Caco-2 (cell line): ENCODE results near the gene GULP1. TPM values are rescaled to one million over a fixed set of nuclear protein-coding genes. Genes with fewer than 3 reads are reported as not detected.

Experiments
- Bru-seq: library from RNA; stranded (reverse); fragments of 400-500 nt; gene quantifications from one replicate; lab custom pipeline; 2021; lab: Mats Ljungman, UMichigan
- BruChase-seq, 2 experiments: library from RNA; stranded (reverse); fragments of 400-500 nt; gene quantifications; one replicate each; lab custom pipeline; 2021; lab: Mats Ljungman, UMichigan
- BruUV-seq: library from RNA; stranded (reverse); fragments of 400-500 nt; replicated peaks from 2 replicates; lab custom pipeline; 2021; lab: Mats Ljungman, UMichigan
- CTCF ChIA-PET: fragments of 300-600 bp; sonication (Branson Sonifier 250); formaldehyde crosslinking; loops from one replicate; lab custom pipeline; 2022; ENCODE audit warnings: antibody characterized with exemption; lab: Charles Lee
- POLR2A ChIA-PET: fragments of 300-600 bp; sonication (Branson Sonifier 250); formaldehyde crosslinking; loops from one replicate; lab custom pipeline; 2022; ENCODE audit warnings: antibody characterized with exemption; lab: Charles Lee
- DNase-seq, 2 experiments: peaks; one replicate each; pipeline versions ENCODE4 v3.0.0 to v3.0.0-alpha.2; 2020 to 2022
- H3K27me3 ChIP-seq: replicated peaks from 2 replicates; pipeline ENCODE4 v1.6.0; 2011; ENCODE audit warnings: low read length; ENCODE audit not compliant: control insufficient read depth, insufficient read depth
- H3K36me3 ChIP-seq: 2 replicates; pipeline ENCODE4 v1.5.1; 2011; ENCODE audit warnings: low read length; ENCODE audit not compliant: control insufficient read depth, insufficient read depth
- H3K4me1 ChIP-seq: fragments of 250-450 bp; sonication (Bioruptor Pico); 2 replicates; pipeline ENCODE4 v1.5.1; 2020; ENCODE audit warnings: mild to moderate bottlenecking
- H3K4me3 ChIP-seq: 2 replicates; pipeline ENCODE4 v1.5.1; 2011; ENCODE audit warnings: low read depth, mild to moderate bottlenecking, control low read depth, low read length
- H3K9me3 ChIP-seq: fragments of 250-450 bp; sonication (Bioruptor Pico); 2 replicates; pipeline ENCODE4 v1.5.1; 2020; ENCODE audit warnings: mild to moderate bottlenecking, moderate library complexity
- H3K27ac Mint-ChIP-seq: one replicate; pipeline ENCODE4 v1.8.0; 2022; ENCODE audit warnings: mixed read lengths; ENCODE audit not compliant: unreplicated experiment
- H3K27me3 Mint-ChIP-seq: one replicate; pipeline ENCODE4 v1.8.0; 2022; ENCODE audit warnings: mixed read lengths; ENCODE audit not compliant: insufficient read depth, unreplicated experiment
- H3K36me3 Mint-ChIP-seq: one replicate; pipeline ENCODE4 v1.8.0; 2022; ENCODE audit warnings: mild to moderate bottlenecking, mixed read lengths; ENCODE audit not compliant: insufficient read depth, unreplicated experiment
- H3K4me1 Mint-ChIP-seq: one replicate; pipeline ENCODE4 v1.8.0; 2022; ENCODE audit warnings: low read depth, mixed read lengths; ENCODE audit not compliant: unreplicated experiment
- H3K4me3 Mint-ChIP-seq: one replicate; pipeline ENCODE4 v1.8.0; 2022; ENCODE audit warnings: mild to moderate bottlenecking, moderate library complexity, mixed read lengths; ENCODE audit not compliant: unreplicated experiment
- H3K9me3 Mint-ChIP-seq: one replicate; pipeline ENCODE4 v1.8.0; 2022; ENCODE audit warnings: mixed read lengths; ENCODE audit not compliant: unreplicated experiment
- intact Hi-C: fragments of 100-400 bp; cut with micrococcal nuclease; formaldehyde crosslinking; loops from one replicate; pipeline ENCODE4 v1.10.0; 2022; ENCODE audit not compliant: unreplicated experiment
- long read RNA-seq: library from polyadenylated mRNA; stranded (forward); transcript quantifications from one replicate; pipeline ENCODE4 v2.0.0, GENCODE V29; 2022
- total RNA-seq: library from RNA; stranded (reverse); gene quantifications from 2 replicates; pipeline ENCODE4 v1.2.3, GENCODE V29; 2022
- TF ChIP-seq, protein P1 (sequence below), 2 experiments: fragments of 200-600 bp in 1 of 2; IDR thresholded peaks; 1 replicate in 1 of 2; 2 replicates in 1 of 2; pipeline versions ENCODE4 v1.5.1 to v1.8.0; 2011 to 2022; ENCODE audit warnings: antibody characterized with exemption in 1 of 2, control low read depth in 1 of 2, inconsistent platforms in 1 of 2, low read depth in 1 of 2, low read length in 1 of 2, mild to moderate bottlenecking in 1 of 2, moderate library complexity in 1 of 2; ENCODE audit not compliant: insufficient read depth in 1 of 2, severe bottlenecking in 1 of 2, unreplicated experiment in 1 of 2

The GULP1 gene, protein sequence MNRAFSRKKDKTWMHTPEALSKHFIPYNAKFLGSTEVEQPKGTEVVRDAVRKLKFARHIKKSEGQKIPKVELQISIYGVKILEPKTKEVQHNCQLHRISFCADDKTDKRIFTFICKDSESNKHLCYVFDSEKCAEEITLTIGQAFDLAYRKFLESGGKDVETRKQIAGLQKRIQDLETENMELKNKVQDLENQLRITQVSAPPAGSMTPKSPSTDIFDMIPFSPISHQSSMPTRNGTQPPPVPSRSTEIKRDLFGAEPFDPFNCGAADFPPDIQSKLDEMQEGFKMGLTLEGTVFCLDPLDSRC
- total RNA-seq, result 32.4 and 33.0 TPM in 2 replicates
- percentile 72 among the genes with signal in this experiment for Bru-seq, nascent RNA
- percentile 61 among the genes with signal in this experiment for BruChase-seq, experiment 1, labeled RNA remaining after a 2-hour chase
- BruChase-seq, experiment 2, labeled RNA remaining after a 6-hour chase, result percentile 59 among the genes with signal in this experiment
- long read RNA-seq, transcript GULP1-201 (12 exons, 3,347 nt), result major isoform, 9 of 45 reads
- long read RNA-seq, transcript GULP1-206 (12 exons, 1,376 nt), result major isoform, 9 of 45 reads
- long read RNA-seq, partial matches to known transcripts, result 0 of 45 reads
- long read RNA-seq, other reads (novel, unspliced or antisense), result 22 of 45 reads

DNA sequence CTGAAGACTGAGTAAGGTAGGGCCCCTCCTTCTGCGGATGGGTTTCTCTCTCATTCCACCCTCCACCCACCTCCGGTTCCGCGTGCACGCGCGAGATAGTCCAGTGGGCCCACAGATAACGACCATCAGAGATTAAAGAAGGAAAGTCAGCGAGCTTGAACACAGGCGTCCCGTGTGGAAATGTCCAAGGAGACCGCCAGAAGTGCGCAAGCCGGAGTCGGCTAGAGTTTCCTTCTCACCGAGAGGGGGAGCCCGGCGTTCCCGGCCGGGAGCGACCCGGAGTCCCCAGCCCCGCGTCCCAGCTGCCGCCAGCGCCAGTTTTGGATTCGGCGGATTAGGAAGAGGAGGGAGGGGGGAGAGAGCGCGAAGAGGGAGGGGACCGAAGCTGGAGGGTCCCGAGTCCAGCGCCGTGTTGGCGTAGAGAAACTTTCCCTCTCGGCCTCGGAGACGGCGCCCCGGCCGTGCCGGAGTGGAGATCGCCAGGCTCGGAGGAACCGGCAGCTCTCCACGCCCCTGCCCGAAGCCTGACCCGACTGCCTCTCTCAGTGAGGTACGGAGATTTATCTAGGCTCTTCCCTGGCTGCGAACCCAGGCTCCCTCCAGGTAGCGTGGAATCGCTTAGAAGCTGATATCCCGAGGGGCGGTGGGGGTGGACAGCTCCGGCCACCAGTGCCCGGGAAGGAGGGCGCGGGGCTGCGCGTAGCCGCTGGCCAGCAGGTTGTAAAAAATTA lies at the start of gene GULP1:
GULP1 (plus strand) TSS at position 258 of the 731 bp plus-strand sequence. CDS start 185,829 bp downstream, outside the sequence.
- Mint-ChIP-seq H3K4me3 (peak within 1 kb of the TSS; percentile 94), H3K9me3 (no peaks in the 10 kb centered on the region), H3K27me3 (no peaks in the 10 kb centered on the region), H3K4me1 (no peaks in the 10 kb centered on the region), H3K27ac (peak within 1 kb of the TSS; percentile 89), H3K36me3 (peaks cover 18% of the 10 kb centered on the region)
- POLR2A ChIA-PET, result interaction anchor here (0.6 to 1.3 kb wide), 5 partner anchors 13 to 388 kb away, joined by 3 to 5 read pairs (median 3); no protein-coding TSS in a partner anchor
- intact Hi-C loops, result loop anchor here (1.0 to 5.0 kb wide), 5 partner anchors 35 to 221 kb away; no protein-coding TSS in a partner anchor
- Histone ChIP-seq H3K4me3 (peak within 1 kb of the TSS; percentile 92), H3K27me3 (no peaks in the 10 kb centered on the region), H3K4me1 (peaks cover 17% of the 10 kb centered on the region), H3K36me3 (no peaks in the 10 kb centered on the region), H3K9me3 (no peaks in the 10 kb centered on the region)
- no TSS peak for BruUV-seq
- TF ChIP-seq, protein P1, sequence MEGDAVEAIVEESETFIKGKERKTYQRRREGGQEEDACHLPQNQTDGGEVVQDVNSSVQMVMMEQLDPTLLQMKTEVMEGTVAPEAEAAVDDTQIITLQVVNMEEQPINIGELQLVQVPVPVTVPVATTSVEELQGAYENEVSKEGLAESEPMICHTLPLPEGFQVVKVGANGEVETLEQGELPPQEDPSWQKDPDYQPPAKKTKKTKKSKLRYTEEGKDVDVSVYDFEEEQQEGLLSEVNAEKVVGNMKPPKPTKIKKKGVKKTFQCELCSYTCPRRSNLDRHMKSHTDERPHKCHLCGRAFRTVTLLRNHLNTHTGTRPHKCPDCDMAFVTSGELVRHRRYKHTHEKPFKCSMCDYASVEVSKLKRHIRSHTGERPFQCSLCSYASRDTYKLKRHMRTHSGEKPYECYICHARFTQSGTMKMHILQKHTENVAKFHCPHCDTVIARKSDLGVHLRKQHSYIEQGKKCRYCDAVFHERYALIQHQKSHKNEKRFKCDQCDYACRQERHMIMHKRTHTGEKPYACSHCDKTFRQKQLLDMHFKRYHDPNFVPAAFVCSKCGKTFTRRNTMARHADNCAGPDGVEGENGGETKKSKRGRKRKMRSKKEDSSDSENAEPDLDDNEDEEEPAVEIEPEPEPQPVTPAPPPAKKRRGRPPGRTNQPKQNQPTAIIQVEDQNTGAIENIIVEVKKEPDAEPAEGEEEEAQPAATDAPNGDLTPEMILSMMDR (IDR thresholded peaks at IDR 0.05; ENCODE audit: insufficient read depth in 1 of 2, low read depth in 1 of 2, low read length in 1 of 2, severe bottlenecking in 1 of 2, unreplicated experiment in 1 of 2), result peak; percentile 75 to 90
- DNase-seq, result peak; percentile 82 to 85
- CTCF ChIA-PET, result interaction anchor here (1.0 to 3.3 kb wide), 6 partner anchors 11 to 77 kb away, joined by 3 to 37 read pairs (median 5); no protein-coding TSS in a partner anchor

- H3K9me3 ChIP-seq, result no peaks in the 10 kb centered on the region
- Mint-ChIP-seq H3K36me3 (no peaks in the 10 kb centered on the region), H3K9me3 (no peaks in the 10 kb centered on the region), H3K4me1 (no peaks in the 10 kb centered on the region), H3K27me3 (no peaks in the 10 kb centered on the region), H3K27ac (no peak overlapping the region), H3K4me3 (no peak overlapping the region)
- TF ChIP-seq, protein P1 (IDR thresholded peaks at IDR 0.05; ENCODE audit: insufficient read depth in 1 of 2, low read depth in 1 of 2, low read length in 1 of 2, severe bottlenecking in 1 of 2, unreplicated experiment in 1 of 2), result no peak
- no peak overlapping the region for H3K4me3 ChIP-seq
- H3K36me3 ChIP-seq, result no peaks in the 10 kb centered on the region
- no TSS peak for BruUV-seq
- H3K4me1 ChIP-seq, result no peaks in the 10 kb centered on the region
- CTCF ChIA-PET, result no interaction called here
- no peak for DNase-seq
- intact Hi-C loops, result no loop called here
- no peaks in the 10 kb centered on the region for H3K27me3 ChIP-seq
- POLR2A ChIA-PET, result no interaction called here
Measured at GRCh38 chr2:188243381-188243780, 48.3 kb upstream of the GULP1 start.

DNA sequence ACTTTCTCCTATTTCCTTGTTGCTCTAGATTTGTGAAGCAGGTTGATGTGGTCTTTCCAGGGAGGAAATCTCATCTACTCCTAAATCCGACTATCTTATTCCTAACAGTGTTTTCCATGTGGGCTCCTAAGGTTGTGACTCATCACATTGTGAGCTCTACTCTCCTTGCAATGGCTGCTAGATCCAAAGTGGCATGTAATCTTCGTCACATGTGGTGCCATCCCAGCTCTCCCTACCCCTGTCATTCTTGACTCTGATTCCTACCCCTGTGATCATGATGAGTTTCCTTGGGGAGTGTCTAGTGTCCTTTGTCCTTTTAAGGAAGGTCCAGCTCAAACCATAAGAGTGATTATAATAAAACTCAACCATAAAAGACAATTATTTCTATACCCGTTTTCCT lies 47.3 kb upstream of the GULP1 start:
- no peak for DNase-seq
- CTCF ChIA-PET, result no interaction called here
- H3K4me1 ChIP-seq, result no peaks in the 10 kb centered on the region

More for the DNA sequence above, 47.3 kb upstream of the GULP1 start:
- no peaks in the 10 kb centered on the region for H3K36me3 Mint-ChIP-seq
- intact Hi-C loops, result no loop called here
- no peak overlapping the region for H3K4me3 ChIP-seq
- no TSS peak for BruUV-seq
- no peaks in the 10 kb centered on the region for H3K4me1 Mint-ChIP-seq
- no peaks in the 10 kb centered on the region for H3K36me3 ChIP-seq
- H3K9me3 Mint-ChIP-seq, result no peaks in the 10 kb centered on the region
- no peak overlapping the region for H3K27ac Mint-ChIP-seq
- no peak overlapping the region for H3K4me3 Mint-ChIP-seq
- no peaks in the 10 kb centered on the region for H3K9me3 ChIP-seq
- H3K27me3 Mint-ChIP-seq, result no peaks in the 10 kb centered on the region
- no peaks in the 10 kb centered on the region for H3K27me3 ChIP-seq
- TF ChIP-seq, protein P1 (IDR thresholded peaks at IDR 0.05; ENCODE audit: insufficient read depth in 1 of 2, low read depth in 1 of 2, low read length in 1 of 2, severe bottlenecking in 1 of 2, unreplicated experiment in 1 of 2), result no peak
- POLR2A ChIA-PET, result interaction anchor here (0.6 kb wide), 1 partner anchor 197 kb away, joined by 3 read pairs; no protein-coding TSS in a partner anchor
